Measurements from ENCODE around the gene ABAT.

The ABAT gene

DNA sequence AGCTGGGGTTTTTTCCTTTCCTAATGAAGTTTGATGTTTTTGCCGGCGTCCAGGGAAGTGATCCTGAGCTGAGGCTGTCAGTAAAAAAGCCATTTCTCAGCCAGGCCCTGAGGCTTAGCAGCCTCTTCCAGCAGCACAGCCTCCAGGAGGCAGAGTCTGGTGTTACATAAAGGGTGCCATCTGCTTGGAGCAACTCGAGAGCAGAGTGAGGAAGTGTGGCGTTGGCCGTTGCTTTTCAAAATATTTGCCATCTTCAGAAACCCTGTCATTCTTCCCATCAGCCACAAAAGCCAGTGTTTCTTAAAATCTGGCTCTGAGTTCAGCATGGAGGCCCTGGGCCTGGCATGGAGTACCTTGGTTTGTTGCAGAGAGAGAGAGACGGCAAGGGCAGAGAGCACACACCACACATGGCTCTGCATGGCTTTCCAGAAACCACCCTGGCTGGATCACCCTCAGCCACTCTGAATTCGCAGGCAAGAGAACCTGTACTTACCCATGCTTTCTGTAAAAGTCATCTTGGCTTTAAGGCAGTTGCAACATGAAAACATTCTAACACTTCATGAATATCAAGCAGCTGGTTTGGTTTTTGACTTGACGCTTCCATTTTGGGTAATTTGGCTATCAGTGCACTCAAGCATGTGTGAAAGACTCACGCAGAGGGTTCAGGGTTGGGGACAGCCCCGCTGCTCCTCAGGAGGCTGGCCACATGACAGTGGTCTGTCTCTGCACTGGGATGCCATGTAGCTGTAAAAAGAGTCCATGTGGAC, 144.3 kb downstream of the ABAT start:
- DNase-seq (ENCODE audit: low spot score) = no peak

DNA sequence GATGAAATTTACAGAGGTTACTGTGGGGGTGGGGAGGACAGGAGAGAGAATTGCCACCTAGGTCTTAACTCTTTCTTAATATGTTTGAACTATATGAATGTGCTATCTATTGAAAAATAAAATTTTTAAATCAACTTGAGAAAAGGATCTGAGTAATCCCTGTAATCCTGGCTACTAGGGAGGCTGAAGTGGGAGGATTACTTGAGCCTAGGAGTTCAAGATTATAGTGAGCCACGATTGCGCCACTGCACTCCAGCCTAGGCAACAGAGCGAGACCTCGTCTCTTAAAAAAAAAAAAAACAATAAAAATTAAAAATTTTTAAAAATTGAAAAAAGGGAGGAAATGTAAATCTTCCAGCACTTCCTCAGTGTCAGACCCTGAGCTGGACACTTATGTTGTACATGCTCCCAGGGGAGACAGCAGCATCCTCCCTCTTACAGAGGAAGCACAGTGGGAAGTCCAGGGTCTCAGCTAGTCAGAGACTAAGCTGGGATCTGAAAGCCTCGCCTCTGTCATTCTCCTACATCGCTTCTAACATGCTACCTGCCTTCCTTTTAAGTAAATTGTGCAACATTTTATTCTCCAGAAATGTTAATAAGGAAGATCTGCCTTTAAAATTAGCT, 145.1 kb downstream of the ABAT start:
- DNase-seq (ENCODE audit: low spot score) = no peak

DNA sequence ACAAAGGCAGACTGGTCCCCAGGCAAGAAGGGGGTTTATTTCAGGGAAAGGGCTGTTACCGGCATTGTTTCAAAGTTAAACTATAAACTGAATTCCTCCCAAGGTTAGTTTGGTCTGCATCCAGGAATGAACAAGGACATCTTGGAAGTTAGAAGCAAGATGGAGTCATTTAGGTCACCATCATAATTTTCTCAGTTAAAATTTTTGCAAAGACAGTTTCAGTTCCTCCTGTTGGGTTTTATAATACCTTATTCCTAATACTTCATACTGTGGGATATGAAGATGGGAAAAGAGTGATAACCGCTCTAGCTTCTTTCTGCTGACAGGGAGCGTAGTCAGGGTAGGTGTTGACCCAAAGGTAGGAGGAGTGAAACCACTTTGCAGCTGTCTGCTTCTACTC, 148.0 kb downstream of the ABAT start:
- DNase-seq (ENCODE audit: low spot score) = no peak

DNA sequence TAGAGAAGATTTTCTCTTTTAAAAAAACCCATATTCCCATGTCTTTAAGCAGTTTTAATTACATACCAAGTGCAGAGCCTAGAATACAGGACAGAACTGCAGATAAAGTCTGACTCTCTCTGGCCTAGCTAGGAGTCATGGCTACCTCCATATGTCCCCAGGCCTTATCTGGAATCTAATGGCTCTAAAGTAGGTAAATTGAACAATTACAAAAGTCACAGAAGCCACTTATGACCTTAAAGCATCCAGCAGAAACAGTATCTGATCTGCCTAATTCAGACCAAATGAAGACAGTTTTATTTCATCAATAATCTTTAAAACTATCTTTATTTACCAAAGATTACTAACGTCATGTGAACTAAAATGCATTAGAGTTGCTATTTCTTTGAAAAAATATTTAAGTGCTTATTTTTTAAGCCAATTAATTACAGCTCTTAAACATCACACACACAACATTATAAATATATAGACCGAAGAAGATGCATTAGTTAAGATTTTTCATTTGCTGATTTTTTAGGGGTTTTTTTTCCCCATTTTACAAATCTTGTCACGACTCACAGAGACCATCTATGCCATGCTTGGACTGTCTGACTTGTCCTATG, 152.0 kb downstream of the ABAT start:
- no peak for DNase-seq (ENCODE audit: low spot score)

DNA sequence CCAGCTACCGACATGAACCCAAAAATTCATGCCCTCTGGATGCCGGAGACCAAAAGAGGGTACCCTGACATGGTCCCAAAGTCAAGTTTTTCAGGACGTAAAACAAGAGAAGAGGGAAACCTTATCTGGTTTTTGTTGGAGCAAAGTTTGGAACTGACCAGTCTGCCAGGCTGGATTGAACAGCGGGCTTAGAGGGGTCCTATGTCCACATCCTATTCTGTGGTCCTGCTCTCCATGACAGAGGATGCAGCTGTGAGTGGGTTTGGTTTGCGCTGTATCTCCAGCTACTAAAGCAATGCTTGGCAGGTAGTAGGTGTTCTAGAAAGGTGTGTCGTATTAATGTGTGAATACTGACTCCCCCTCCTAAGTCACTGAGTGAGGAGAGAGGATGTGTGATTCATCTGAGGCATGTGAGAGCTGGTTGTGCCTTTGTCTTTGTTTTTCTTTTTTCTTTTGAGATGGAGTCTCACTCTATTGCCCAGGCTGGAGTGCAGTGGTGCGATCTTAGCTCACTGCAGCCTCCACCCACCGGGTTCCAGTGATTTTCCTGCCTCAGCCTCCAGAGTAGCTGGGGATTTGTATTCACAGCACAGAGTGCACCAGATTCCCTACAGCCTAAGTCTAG, 154.2 kb downstream of the ABAT start:
- no peak for DNase-seq (ENCODE audit: low spot score)

DNA sequence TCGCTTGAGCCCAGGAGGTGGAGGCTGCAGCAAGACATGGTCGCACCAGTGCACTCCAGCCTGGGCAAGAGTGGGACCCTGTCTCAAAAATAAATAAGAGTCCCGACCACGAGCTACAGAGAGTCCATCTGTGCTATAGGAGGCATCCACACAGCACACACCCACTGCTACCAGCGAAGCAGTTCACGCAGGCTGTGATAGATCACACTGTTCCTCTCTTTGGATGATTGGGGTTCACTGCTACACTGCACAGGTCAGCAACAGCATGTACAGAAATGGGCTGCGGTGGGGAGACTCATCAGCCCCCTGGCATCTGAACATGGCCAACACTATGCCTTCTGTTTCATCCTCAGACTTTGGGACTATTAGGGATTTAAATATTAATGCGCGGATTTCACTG, 157.0 kb downstream of the ABAT start:
- DNase-seq (ENCODE audit: low spot score) = no peak

DNA sequence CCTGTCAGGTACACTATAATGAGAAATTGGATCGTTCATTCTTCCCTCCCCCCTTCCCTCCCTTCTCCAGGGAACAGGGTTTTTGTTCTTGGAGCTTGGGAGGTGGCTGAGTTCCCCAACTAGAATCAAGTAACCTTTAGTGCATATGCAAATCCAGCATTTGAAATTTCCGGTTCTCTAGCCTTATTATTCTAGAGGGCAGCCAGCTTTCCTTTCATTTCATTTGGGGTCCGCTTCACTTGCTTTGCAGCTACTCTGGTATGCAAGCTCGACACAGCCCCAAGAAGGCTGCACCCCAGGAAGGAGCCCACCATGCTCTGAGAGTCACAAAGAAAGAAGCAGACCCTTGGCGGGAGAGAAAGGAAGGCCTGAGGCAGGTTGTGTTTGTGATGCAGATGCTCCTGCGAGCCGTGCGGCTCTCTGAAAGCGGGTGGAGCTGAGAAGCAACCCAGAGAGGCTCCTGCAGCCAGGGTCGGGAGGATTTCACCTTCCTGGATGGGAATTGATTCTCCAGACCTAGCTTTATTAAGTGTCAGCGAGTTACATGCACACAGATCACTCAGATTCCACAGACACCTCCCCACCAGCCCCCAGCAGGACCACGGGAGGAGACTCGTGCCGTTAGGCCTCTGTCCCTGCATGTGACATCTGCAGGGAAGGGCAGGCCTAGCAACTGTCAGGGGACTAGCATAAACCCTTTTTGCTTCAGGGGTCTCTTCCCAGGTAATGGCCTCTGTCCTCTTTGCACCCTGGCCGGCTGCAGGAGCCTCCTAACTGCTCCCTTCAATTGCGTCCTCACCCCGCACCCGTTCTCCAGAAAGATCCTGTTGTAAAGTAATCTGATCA, 157.7 kb downstream of the ABAT start:
- no peak for DNase-seq (ENCODE audit: low spot score)

DNA sequence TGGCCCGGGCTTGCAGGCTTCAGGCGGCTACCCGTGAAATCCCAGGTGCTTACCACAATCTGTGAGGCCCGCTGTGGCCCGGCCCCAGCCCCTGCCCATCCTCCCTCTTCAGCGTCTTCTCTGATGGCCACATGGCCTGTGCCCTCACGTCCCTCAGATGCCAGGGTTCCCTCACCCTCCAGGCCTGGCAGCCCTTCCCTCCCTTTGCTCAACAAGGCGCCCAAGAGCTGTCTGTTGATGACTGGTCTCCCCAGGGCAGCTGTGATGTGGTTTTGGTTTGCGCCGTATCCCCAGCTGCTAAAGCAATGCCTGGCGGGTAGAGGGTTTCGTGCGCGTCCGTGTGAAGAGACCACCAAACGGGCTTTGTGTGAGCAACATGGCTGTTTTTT, 158.3 kb downstream of the ABAT start:
- DNase-seq (ENCODE audit: low spot score) = no peak
